A204.1 (cell line): ENCODE results near the gene IRF2BP2.
A peak's percentile ranks its signal among the peaks of the same experiment; 100 is the strongest.

Experiments
- FAIRE-seq: peaks from 2 replicates; lab custom pipeline; 2012; peaks lifted over from hg19 to GRCh38; lab: Jason Lieb, UNC

The IRF2BP2 gene

GRCh38 chr1:234634387-234634786, 24.4 kb upstream of the IRF2BP2 start:
- FAIRE-seq, result no peak

DNA sequence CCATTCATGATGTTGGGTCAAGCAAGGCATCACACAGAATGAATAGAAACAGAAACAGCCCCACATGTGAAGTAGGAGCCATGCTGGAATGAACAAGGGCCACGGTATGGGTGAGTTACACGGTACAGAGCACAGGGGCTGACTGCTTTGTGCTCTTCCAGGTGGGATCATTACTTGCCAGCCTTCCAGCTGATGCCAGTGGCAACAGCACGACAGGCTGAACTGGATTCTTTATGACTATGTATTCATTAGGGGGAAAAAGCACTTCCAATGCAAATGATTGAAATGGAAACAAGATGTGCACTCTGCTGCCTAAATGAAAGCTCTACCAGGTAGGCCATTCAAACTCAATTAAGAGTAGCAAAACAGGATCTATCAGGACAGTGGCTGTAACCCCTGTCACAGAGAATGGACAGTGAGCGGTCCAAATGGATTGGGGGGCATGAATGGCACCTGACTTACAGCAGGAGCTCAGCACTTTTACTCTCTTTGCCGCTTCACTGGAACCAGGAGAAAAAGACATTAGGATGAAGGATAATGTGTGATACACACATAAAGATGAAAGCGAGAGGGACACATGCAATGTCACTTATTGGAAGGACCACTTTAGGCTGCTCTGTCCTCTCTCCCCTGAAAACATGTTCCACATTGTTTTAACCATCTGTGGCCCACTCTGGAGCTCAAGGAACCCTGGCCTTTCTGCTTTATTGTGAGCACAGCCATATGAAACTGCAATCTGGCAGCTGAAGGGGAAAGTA, 23.4 kb upstream of the IRF2BP2 start:
- FAIRE-seq, result no peak

DNA sequence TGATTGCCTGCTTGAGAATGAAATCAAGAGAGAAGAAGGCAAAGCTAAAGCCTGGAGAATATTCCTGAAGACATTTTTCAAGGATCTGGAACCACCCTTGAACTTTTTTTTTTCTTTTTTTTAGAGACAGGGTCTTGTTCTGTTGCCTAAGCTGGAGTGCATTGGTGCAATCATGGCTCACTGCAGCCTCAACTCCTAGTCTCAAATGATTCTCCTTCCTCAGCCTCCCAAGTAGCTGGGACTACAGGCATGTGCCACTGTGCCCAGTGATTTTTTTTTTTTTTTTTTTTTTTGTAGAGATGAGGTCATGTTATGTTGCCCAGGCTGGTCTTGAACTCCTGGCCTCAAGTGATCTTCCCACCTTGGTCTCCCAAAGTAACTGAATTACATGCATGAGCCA, 22.2 kb upstream of the IRF2BP2 start:
- FAIRE-seq, result no peak

DNA sequence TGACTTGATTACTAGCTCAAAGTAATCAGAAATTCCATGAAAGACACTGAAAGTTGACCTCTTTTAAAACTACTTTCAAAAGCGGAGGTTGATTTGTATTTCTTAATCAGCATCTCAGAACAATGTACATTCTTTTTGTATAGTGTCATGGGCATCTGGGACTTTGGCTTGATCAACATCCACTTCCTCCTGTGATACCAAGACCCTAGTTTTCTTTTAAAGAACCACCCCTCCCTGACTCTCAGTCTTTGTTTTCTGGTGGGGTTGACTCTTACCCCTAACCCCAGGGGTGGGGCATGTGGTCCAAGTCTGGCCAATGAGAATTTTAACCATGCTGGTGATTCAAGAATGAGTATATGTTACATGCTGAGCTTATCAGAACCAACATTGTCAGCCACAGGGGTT, 21.7 kb upstream of the IRF2BP2 start:
- FAIRE-seq, result no peak

DNA sequence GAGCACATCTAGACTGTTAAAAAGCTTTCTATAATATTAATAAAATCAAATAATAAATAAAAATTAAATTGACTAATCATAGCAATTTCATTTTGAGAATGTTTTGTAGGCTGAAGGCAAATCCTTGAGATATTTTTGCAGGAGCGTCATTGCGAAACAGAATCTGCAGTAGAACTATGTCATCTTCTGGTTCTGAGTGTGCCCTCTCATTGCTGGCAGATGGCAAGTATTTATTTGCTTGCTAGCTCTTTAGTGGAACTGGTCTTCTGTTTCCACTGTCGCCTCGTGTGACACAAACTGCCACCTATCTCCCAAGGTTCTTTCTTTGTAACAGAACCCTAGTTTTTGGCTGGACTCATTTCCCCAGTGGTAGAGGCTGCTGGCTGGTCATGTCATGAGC, 19.0 kb upstream of the IRF2BP2 start:
- FAIRE-seq, result no peak

GRCh38 chr1:234628089-234628488, 18.1 kb upstream of the IRF2BP2 start:
- FAIRE-seq, result no peak

GRCh38 chr1:234627009-234627950, 17.3 kb upstream of the IRF2BP2 start:
- no peak for FAIRE-seq

DNA sequence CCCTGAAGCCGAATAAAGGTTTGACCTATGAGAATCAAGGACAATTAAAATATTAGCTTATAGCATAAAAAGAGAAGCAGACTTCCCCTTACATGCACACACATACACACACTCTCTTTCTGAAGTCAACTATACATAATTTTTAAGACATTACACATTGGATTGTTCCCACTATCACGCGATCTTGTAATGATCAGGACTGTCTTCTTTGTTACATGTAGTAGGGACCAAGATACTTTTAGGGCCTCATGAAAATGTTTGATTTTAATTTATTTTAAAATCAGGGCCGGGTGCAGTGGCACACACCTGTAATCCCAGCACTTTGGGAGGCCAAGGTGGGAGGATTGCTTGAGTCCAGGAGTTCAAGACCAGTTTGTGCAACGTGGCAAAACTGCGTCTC, 16.4 kb upstream of the IRF2BP2 start:
- FAIRE-seq, result no peak

DNA sequence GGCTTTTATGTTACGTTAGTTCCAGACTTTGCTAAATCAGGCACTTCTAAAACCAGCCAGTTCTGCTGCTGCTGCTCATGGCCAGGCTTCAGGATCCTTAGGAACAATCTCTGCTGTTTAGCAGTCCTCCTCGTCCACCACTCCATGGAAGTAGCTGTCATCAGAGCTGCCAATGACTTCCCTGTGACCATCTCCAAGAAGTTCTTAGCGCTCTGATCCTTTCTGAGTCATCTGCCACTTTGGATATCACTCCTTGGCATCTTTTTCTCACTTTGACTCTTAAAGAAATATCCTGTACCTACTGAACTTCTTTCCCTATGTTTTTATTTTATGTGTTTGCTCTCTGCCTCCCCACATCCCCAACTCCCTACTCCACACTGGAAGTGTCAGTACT, 14.7 kb upstream of the IRF2BP2 start:
- FAIRE-seq, result no peak

DNA sequence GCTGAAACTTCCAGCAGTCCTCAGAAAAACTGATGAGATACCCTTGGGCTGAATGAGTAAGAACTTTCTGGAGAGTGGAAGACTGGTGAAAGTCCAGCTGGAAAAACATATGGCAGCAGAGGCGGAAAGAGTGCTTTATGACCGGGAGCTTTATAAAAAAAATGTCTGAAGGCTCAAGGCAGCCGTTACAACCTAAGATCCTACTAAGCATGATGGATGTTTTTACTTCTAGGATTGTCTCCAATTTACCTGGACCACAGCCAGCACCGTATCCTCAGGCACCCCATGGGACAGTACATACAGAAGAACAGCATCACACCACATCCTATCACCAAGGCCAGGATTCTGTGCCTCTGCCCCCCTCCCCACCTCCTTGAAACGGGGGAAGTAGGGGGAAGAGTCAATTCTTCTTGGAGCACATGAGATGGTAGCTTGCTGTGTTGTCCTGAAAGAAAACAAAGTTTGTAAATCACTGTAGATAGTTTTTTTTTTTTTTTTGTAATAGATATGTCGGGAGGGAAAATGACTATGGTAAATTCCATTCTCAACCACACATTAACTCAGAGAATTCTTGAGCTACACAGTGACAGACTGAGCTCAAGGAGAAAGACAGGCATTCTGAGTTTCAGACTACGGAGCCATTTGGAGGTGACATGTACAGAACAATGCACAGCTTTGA, 11.8 kb upstream of the IRF2BP2 start:
- FAIRE-seq, result no peak

DNA sequence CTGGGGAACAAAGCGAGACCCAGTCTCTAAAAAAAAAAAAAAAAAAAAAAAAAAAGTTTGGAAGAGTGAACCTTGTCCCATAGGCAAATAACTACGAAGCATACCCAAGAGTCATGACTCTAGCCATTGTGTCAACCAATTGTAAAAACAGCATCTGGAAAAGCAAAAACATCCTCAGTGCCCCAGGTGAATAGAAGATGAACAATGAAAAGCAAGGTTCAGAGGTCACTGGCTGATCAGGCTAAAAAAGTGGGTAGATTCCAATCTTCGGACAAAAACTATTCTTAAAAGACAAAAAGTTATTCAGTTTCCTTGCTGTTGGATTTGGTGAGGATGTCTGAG, 11.1 kb upstream of the IRF2BP2 start:
- no peak for FAIRE-seq

GRCh38 chr1:234620272-234621126, 10.5 kb upstream of the IRF2BP2 start:
- FAIRE-seq, result no peak

DNA sequence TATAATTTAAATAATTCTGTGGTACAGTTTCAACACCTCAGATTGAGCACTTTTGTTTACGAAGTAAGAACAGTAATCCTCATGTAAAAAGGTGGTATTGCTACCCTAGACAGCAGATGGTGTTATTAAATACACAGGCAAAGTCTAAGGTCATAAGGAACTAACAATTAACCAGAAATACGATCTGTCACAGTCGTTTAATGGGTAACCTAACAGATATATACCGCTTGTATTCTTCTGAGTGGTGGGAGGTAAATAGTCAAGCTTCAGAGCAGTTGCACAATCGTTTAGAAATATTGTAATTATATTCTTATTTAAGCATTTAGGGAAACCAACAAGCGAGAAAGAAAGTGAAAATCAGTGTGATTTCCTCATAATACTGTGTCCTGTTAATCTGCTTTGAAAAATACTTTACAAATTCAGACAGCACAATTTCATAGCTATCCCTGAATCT, 9.8 kb upstream of the IRF2BP2 start:
- FAIRE-seq, result no peak

GRCh38 chr1:234619071-234619480, 9.1 kb upstream of the IRF2BP2 start:
- no peak for FAIRE-seq

- no peak for FAIRE-seq
These were observed 8.7 kb upstream of the IRF2BP2 start for GRCh38 chr1:234618737-234619049.

DNA sequence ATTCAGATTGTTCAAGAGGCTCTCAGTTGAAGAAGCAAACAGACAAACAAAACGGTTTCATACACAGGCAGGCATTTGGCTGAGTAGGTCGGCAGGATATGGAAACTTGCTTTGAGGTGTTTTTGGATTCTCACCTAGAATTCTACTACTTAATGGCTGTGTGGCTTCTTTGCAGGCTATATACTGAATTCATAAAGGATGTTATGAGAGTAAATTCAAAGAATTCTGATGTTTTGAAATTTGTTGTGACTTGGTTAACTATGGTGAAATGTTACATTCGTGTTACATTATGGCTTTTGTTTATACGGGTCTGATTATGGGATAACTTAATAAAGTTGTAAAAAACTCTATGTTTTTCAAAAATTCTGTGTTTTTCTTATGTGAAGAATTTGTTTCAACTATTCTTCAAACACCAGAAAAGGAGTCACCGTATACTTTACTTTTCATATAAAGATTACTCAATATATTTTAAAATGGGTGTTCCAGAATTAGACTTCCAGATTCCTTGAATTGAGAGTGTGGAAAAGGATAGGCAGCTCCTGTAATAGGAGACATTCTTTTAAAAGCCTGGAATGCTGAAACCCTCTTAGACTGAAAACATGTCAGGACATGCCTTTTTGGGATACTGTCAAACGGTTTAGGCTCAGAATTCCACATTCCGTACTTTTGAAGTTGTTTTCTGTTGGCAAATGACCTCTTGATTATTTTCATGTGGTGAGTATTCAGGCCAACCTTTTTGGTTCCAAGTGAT, 8.2 kb upstream of the IRF2BP2 start:
- peak; percentile 93 for FAIRE-seq

DNA sequence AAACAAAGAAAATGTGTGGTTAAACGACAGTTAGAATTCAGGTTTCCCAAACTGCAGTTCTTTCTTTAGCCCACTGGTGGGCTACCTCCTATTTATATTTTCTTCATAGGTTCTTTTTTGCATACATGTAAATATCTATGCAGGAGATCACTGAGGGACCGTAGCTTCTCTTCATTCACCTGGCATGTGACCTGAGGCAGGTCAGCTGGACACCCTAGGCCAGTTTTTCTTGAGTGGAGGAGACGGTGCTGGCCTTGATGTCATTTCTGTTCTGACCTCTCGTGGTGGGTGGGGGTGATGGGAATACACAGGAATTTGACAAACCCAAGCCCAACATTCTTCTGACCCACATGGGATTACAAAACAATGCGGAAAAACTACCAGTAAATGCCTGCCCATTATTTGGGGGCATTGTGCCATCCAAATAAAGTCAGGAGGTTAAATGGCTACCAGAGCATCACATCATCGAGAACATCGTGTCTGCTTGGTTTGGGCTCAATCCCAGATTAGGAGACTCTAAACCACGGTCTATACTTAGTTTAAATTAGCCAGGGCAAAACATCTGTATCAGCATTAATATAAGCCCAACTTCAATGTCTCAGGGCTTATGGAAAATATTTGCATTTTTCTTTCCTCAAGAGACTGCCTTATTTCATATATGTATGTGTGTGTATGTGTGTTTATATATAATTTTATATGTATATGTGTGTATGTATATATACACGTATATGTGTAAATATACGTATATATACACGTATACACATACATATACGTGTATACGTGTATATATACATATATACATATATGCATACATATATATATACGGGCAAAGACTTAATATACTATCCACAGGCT, 7.4 kb upstream of the IRF2BP2 start:
- no peak for FAIRE-seq

DNA sequence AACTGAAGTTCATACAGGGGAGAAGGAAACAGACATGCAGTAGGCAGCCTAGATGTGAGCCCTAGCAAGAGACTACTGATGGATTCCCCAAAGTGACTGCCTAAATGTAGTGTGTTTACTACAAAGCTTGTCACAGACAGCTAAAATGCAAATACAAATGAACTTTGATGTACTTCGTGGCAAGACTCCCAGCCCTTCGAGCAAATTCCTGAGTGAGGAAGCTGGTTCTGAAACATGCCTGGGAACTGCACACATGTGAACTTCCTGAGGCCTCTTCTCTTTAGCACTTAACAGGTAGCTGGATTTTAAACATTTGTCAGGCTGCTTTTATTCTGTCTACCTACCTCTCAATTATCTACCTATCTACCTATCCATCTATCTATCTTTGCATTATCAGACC, 6.7 kb upstream of the IRF2BP2 start:
- no peak for FAIRE-seq

DNA sequence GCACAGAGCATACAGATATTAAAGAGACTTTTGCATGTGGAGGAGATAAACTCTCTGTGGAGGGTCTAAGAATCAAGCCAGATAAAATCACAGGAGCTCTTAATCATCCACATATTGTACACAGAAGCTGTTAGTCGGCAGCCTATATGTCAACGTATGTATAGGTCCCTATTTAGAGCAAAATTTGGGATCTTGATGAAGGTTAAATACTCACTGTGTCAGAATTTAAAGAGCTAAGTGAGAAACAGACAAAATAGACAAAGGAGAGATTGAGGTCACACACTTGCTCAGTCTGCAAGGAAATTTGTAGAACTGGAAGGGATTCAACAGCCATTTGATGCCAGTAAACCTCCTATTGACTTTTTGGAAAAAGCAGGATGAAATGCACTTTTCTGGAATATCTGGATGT, 4.1 kb upstream of the IRF2BP2 start:
- no peak for FAIRE-seq

- no peak for FAIRE-seq
These were observed 3.3 kb upstream of the IRF2BP2 start for GRCh38 chr1:234613128-234613875.
